ENCODE results near the gene CASP14.

Gene CASP14

GRCh38 chr19:15035795-15036311, 13.4 kb upstream of the CASP14 start:
- no peak for TF ChIP-seq REST (IDR thresholded peaks at IDR 0.05; ENCODE audit: insufficient read depth in 1 of 2, low read depth in 2 of 2, low read length in 2 of 2)
- no peak for TF ChIP-seq TAF1 (IDR thresholded peaks at IDR 0.05; ENCODE audit: borderline replicate concordance, insufficient read depth, low read length)
- TF ChIP-seq FOXP2 (optimal IDR thresholded peaks at IDR 0.05; ENCODE audit: borderline replicate concordance, extremely low read depth, extremely low read length, insufficient read depth), result no peak
- no peak for TF ChIP-seq POLR2AphosphoS5 (IDR thresholded peaks at IDR 0.05; ENCODE audit: low read depth, low read length)
- no peak for TF ChIP-seq SIN3A (IDR thresholded peaks at IDR 0.05; ENCODE audit: borderline replicate concordance, insufficient read depth, low read length)

GRCh38 chr19:15037586-15037985, 11.7 kb upstream of the CASP14 start:
- no peak for TF ChIP-seq TAF1 (IDR thresholded peaks at IDR 0.05; ENCODE audit: borderline replicate concordance, insufficient read depth, low read length)
- no peak for TF ChIP-seq POLR2AphosphoS5 (IDR thresholded peaks at IDR 0.05; ENCODE audit: low read depth, low read length)
- no peak for TF ChIP-seq FOXP2 (optimal IDR thresholded peaks at IDR 0.05; ENCODE audit: borderline replicate concordance, extremely low read depth, extremely low read length, insufficient read depth)
- no peak for TF ChIP-seq SIN3A (IDR thresholded peaks at IDR 0.05; ENCODE audit: borderline replicate concordance, insufficient read depth, low read length)
- no peak for TF ChIP-seq REST (IDR thresholded peaks at IDR 0.05; ENCODE audit: insufficient read depth in 1 of 2, low read depth in 2 of 2, low read length in 2 of 2)

- no peak for TF ChIP-seq SIN3A (IDR thresholded peaks at IDR 0.05; ENCODE audit: borderline replicate concordance, insufficient read depth, low read length)
- no peak for TF ChIP-seq POLR2AphosphoS5 (IDR thresholded peaks at IDR 0.05; ENCODE audit: low read depth, low read length)
These were observed 11.0 kb upstream of the CASP14 start for GRCh38 chr19:15038294-15038693.

- TF ChIP-seq REST (IDR thresholded peaks at IDR 0.05; ENCODE audit: insufficient read depth in 1 of 2, low read depth in 2 of 2, low read length in 2 of 2), result no peak
- no peak for TF ChIP-seq POLR2AphosphoS5 (IDR thresholded peaks at IDR 0.05; ENCODE audit: low read depth, low read length)
- no peak for TF ChIP-seq SIN3A (IDR thresholded peaks at IDR 0.05; ENCODE audit: borderline replicate concordance, insufficient read depth, low read length)
- no peak for TF ChIP-seq FOXP2 (optimal IDR thresholded peaks at IDR 0.05; ENCODE audit: borderline replicate concordance, extremely low read depth, extremely low read length, insufficient read depth)
- no peak for TF ChIP-seq TAF1 (IDR thresholded peaks at IDR 0.05; ENCODE audit: borderline replicate concordance, insufficient read depth, low read length)
These were observed 7.3 kb upstream of the CASP14 start for GRCh38 chr19:15042003-15042402.

GRCh38 chr19:15042826-15043225, 6.5 kb upstream of the CASP14 start:
- TF ChIP-seq SIN3A (IDR thresholded peaks at IDR 0.05; ENCODE audit: borderline replicate concordance, insufficient read depth, low read length), result no peak

- TF ChIP-seq FOXP2 (optimal IDR thresholded peaks at IDR 0.05; ENCODE audit: borderline replicate concordance, extremely low read depth, extremely low read length, insufficient read depth) (no peak), SIN3A (IDR thresholded peaks at IDR 0.05; ENCODE audit: borderline replicate concordance, insufficient read depth, low read length) (no peak), TAF1 (IDR thresholded peaks at IDR 0.05; ENCODE audit: borderline replicate concordance, insufficient read depth, low read length) (no peak), REST (IDR thresholded peaks at IDR 0.05; ENCODE audit: insufficient read depth in 1 of 2, low read depth in 2 of 2, low read length in 2 of 2) (no peak), POLR2AphosphoS5 (IDR thresholded peaks at IDR 0.05; ENCODE audit: low read depth, low read length) (no peak)
These were observed 3.8 kb upstream of the CASP14 start for GRCh38 chr19:15045506-15045905.
